Activated CD8-positive, alpha-beta memory T cell treated with anti-CD3 and anti-CD28 coated beads for 1 hour (primary cell): ENCODE measurements around the gene CNTNAP2.

Source experiments
- DNase-seq, 2 donors: peaks; one replicate each; pipeline ENCODE4 v3.0.0-alpha.2; 2020; ENCODE audit warnings: low read depth in 1 of 2; ENCODE audit errors: extremely low read depth in 1 of 2

Gene CNTNAP2

GRCh38 chr7:148337246-148337965, 2220.8 kb downstream of the CNTNAP2 start:
- no peak for DNase-seq

GRCh38 chr7:148337995-148338747, 2221.6 kb downstream of the CNTNAP2 start:
- DNase-seq, result no peak

- no peak for DNase-seq
Measured at GRCh38 chr7:148340438-148341280, 2224.1 kb downstream of the CNTNAP2 start.

GRCh38 chr7:148344406-148344805, 2227.8 kb downstream of the CNTNAP2 start:
- DNase-seq, result no peak

- no peak for DNase-seq
Measured at GRCh38 chr7:148347981-148348380, 2231.4 kb downstream of the CNTNAP2 start.

- no peak for DNase-seq
Measured at GRCh38 chr7:148348466-148348865, 2231.9 kb downstream of the CNTNAP2 start.

- no peak for DNase-seq
Measured at GRCh38 chr7:148356303-148356702, 2239.7 kb downstream of the CNTNAP2 start.

- no peak for DNase-seq
Measured at GRCh38 chr7:148362541-148362940, 2245.9 kb downstream of the CNTNAP2 start.

GRCh38 chr7:148367731-148368475, 2251.3 kb downstream of the CNTNAP2 start:
- DNase-seq, result no peak

- no peak for DNase-seq
Measured at GRCh38 chr7:148368562-148368961, 2252.0 kb downstream of the CNTNAP2 start.

GRCh38 chr7:148371280-148371937, 2254.8 kb downstream of the CNTNAP2 start:
- DNase-seq, result no peak

GRCh38 chr7:148374396-148375259, 2258.0 kb downstream of the CNTNAP2 start:
- DNase-seq, result no peak

GRCh38 chr7:148379677-148380076, 2263.1 kb downstream of the CNTNAP2 start:
- DNase-seq, result no peak

GRCh38 chr7:148380596-148381419, 2264.2 kb downstream of the CNTNAP2 start:
- DNase-seq, result no peak

- no peak for DNase-seq
Measured at GRCh38 chr7:148382596-148382995, 2266.0 kb downstream of the CNTNAP2 start.

- no peak for DNase-seq
Measured at GRCh38 chr7:148383651-148384050, 2267.1 kb downstream of the CNTNAP2 start.

GRCh38 chr7:148385009-148385682, 2268.5 kb downstream of the CNTNAP2 start:
- no peak for DNase-seq

GRCh38 chr7:148390381-148390780, 2273.8 kb downstream of the CNTNAP2 start:
- DNase-seq, result no peak
